ENCODE results near the gene ZFP28.
A peak's percentile ranks its signal among the peaks of the same experiment; 100 is the strongest.

The ZFP28 gene

DNA sequence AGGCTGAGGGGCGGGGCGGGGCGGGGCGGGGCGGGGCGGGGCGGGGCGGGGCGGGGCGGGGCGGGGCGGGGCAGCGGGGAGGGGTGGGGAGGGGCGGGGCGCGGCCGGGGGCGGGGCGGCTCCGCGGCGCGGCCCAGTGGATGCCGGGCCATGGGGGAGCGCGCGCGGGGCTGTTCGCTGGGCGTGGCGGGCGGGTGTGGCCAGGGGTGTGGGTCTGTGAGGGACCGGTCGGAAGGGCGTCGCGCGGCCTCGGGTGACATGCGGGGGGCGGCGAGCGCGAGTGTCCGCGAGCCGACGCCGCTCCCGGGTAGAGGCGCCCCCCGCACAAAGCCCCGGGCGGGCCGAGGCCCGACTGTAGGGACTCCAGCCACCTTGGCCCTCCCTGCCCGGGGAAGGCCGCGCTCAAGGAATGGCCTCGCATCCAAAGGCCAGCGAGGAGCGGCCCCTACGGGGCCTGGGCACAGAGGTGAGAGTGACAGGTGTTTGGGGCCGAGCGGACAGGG is at the start of gene ZFP28:
ZFP28 (plus strand) TSS at position 188 of the 503 bp plus-strand sequence; CDS start at position 259, 71 bp downstream.
- DNase-seq (ENCODE audit: low spot score in 2 of 2) (peak; percentile 9 to 36), ATAC-seq (ENCODE audit: low read depth) (peak; percentile 55)
- Mint-ChIP-seq H3K4me3 (peak within 1 kb of the TSS; percentile 93), H3K36me3 (peaks cover 22% of the 10 kb centered on the region), H3K27ac (peak within 1 kb of the TSS; percentile 95), H3K9me3 (peaks cover 20% of the 10 kb centered on the region), H3K4me1 (peaks cover 13% of the 10 kb centered on the region), H3K27me3 (no peaks in the 10 kb centered on the region)

DNA sequence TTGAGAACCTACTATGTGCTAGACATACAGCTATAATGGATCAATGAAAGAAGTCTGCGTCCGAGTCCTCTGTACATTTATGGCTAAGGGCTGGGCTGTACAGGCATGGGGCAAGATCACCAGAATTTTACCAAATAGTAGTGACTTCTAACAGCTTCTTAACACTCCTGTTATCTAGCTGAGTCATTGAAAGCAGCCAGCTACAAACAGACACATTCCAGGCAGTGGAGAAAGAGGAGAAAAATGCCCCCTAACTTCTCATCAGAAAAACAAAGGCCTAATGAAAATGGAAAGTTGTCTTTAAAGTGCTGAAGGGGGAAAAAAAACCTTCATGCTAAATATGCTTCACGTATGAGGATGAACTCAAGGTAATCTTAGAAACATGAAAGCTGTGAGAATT is 47.3 kb upstream of the ZFP28 start:
- Mint-ChIP-seq H3K27ac (no peak overlapping the region), H3K9me3 (peaks cover 20% of the 10 kb centered on the region), H3K27me3 (peaks cover 3% of the 10 kb centered on the region), H3K4me3 (no peak overlapping the region), H3K36me3 (peaks cover 7% of the 10 kb centered on the region), H3K4me1 (no peaks in the 10 kb centered on the region)
- ATAC-seq (ENCODE audit: low read depth): no peak
- DNase-seq (ENCODE audit: low spot score in 2 of 2): no peak

DNA sequence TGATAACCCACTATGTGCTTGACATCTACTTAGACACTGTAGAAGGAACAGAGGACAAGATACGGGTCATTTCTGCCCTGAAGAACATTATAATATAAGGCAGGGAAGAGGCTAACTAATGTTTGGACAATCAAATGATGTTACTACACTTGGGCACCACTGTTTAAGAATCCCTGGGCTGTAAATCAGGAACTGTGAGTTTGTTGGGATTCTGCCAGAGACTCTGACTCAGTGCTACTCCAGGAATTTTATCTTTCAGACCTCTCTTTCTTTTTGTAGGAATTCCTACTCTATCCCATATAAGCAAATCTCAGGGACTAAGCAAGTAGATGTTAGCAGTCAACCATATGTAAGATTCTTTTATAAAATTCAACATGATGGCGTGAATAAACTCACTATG is 34.2 kb upstream of the ZFP28 start:
- Mint-ChIP-seq H3K4me3 (no peak overlapping the region), H3K27ac (no peak overlapping the region), H3K36me3 (peaks cover 7% of the 10 kb centered on the region), H3K4me1 (no peaks in the 10 kb centered on the region), H3K27me3 (no peaks in the 10 kb centered on the region), H3K9me3 (peaks cover 14% of the 10 kb centered on the region)
- ATAC-seq (ENCODE audit: low read depth) (no peak), DNase-seq (ENCODE audit: low spot score in 2 of 2) (no peak)

DNA sequence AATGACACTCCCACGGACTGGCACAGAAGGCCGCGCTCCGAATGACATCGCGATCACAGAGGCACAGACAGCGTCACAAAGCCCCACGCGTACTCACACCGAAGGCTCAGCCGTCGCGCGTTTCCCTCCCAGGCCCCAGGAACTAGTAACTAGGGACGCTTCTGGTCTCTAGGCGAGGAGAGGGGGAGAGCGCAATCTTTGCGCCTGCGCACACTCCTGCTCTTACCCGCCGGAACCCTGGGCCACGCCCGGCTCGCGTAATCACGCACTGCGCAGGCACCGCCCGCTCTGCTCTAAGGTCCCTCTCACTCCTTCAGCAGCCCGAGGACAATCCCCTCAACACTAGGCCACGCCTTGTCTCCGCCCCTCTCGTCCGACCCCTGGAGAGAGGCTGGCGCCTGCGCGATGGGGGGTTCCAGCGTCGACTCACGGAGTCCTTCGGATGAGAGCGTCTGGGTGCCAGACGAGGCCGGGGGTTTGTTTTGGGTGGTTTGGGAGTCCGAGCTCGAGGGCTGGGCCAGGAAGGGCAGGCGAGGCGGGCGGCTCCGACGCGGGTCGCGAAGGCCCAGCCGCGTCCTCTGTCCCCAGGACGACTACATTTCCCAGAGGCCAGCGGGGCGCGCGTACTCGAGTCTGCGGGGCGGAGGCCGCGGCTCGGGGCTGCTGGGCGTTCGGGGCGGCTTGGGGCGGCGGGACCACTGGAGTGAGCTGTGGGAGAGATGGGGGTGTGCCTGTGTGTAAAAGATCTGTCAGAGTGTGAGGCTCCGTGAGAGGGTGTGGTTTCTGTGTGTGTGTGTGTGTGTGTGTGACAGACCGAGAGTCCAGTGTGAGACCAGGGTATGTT is 31.1 kb upstream of the ZFP28 start, which contains the start of gene ZNF471:
ZNF471 (plus strand) TSS at position 410 of the 844 bp plus-strand sequence. CDS start 3,717 bp downstream, outside the sequence.
- DNase-seq (ENCODE audit: low spot score in 2 of 2) (peak; percentile 65 to 74), ATAC-seq (ENCODE audit: low read depth) (peak; percentile 96)
- Mint-ChIP-seq H3K36me3 (no peaks in the 10 kb centered on the region), H3K4me3 (no peak within 1 kb of the TSS), H3K4me1 (no peaks in the 10 kb centered on the region), H3K27me3 (no peaks in the 10 kb centered on the region), H3K9me3 (peaks cover 5% of the 10 kb centered on the region), H3K27ac (no peak within 1 kb of the TSS)

DNA sequence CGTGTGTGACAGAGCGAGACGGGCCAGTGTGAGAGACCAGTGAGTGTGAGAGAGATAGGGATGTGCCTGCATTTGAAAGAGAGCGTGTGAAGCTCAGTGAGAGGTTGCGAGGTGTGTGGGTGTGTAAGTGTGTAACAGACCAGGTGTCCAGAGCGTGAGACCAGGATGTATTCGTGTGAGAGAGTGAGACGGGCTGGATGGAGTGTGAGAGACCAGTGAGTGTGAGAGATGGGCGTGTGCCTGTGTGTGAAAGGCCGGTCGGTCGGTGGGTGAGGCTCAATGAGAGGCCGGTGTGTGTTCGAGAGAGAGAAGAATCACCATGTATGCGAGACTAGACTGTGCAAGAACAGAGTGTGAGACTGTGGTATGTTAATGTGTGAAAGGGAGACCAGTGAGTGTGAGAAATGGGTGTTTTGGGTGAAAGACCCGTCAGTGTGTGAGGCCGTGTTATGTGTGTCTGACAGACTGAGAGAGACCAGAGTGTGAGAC is 30.4 kb upstream of the ZFP28 start:
- H3K9me3 Mint-ChIP-seq: peaks cover 6% of the 10 kb centered on the region
- H3K36me3 Mint-ChIP-seq: no peaks in the 10 kb centered on the region
- ATAC-seq (ENCODE audit: low read depth): no peak
- DNase-seq (ENCODE audit: low spot score in 2 of 2): no peak
- no peak overlapping the region for H3K4me3 Mint-ChIP-seq
- H3K4me1 Mint-ChIP-seq: no peaks in the 10 kb centered on the region
- no peaks in the 10 kb centered on the region for H3K27me3 Mint-ChIP-seq
- H3K27ac Mint-ChIP-seq: no peak overlapping the region

DNA sequence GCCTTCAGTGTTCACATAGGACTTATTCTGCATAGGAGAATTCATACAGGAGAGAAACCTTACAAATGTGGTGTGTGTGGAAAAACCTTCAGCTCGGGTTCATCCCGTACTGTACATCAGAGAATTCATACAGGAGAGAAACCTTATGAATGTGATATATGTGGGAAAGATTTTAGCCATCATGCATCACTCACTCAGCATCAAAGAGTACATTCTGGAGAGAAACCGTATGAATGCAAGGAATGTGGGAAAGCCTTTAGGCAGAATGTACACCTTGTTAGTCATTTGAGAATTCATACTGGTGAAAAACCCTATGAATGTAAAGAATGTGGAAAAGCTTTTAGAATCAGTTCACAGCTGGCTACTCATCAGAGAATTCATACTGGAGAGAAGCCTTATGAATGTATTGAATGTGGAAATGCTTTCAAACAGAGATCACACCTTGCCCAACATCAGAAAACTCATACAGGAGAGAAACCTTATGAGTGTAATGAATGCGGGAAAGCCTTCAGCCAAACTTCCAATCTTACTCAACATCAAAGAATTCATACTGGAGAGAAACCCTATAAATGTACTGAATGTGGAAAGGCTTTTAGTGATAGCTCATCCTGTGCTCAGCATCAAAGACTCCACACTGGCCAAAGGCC is 13.4 kb upstream of the ZFP28 start:
- no peak overlapping the region for H3K27ac Mint-ChIP-seq
- no peaks in the 10 kb centered on the region for H3K4me1 Mint-ChIP-seq
- H3K4me3 Mint-ChIP-seq: no peak overlapping the region
- no peaks in the 10 kb centered on the region for H3K27me3 Mint-ChIP-seq
- H3K9me3 Mint-ChIP-seq: peaks cover 26% of the 10 kb centered on the region
- ATAC-seq (ENCODE audit: low read depth) (no peak), DNase-seq (ENCODE audit: low spot score in 2 of 2) (no peak)
- H3K36me3 Mint-ChIP-seq: peaks cover 8% of the 10 kb centered on the region

DNA sequence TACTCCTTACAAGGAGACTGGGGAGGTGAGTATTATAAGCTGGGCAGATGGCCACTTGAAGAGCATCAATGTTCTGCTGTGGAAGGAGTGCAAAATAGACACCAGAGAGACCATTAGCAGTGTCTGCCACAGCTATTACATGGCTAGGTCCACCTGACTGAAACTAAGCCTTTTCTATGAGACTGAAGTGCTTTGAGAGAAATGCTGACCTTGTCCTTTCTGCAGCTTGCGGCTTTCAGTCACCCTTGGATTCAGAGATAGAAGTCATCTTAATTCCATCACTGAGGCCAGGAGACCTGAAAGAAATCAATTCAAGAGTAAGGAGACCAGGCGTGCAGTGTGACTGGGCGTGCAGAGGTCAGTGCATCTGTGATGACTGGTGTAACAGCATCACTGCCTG is 1.3 kb upstream of the ZFP28 start:
- Mint-ChIP-seq H3K9me3 (peaks cover 23% of the 10 kb centered on the region), H3K4me3 (peak overlapping the region; percentile 93), H3K27ac (no peak overlapping the region), H3K27me3 (no peaks in the 10 kb centered on the region), H3K36me3 (peaks cover 21% of the 10 kb centered on the region), H3K4me1 (peaks cover 13% of the 10 kb centered on the region)
- no peak for DNase-seq (ENCODE audit: low spot score in 2 of 2)
- no peak for ATAC-seq (ENCODE audit: low read depth)

DNA sequence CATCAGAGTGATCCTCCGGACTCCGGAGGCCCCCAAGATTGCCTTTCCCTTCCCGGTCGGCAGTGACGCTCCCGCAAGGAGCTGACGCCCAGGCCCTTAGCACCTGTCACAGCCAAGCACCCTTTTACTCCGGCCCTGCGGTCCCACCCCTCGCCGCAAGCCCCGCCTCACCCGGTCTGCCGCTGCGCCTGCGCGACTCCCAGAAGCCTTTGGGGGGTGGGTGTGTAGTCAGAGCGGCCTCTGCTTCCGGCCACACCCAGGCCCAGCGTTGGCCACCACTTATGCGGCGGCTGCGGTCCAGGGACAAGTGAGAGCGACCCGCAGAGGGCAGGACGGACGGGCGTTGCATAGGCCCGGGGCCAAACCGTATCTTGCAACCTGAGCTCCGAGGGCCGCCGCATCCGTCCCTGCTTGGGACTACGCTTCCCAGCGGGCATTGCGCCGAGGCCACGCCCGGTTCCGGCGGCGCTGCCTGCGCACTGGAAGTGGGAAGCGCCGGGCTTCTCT is 441 bp upstream of the ZFP28 start:
- Mint-ChIP-seq H3K4me3 (peak overlapping the region; percentile 93), H3K27me3 (no peaks in the 10 kb centered on the region), H3K4me1 (peaks cover 13% of the 10 kb centered on the region), H3K36me3 (peaks cover 22% of the 10 kb centered on the region), H3K9me3 (peaks cover 20% of the 10 kb centered on the region), H3K27ac (peak overlapping the region; percentile 95)
- peak; percentile 83 to 85 for DNase-seq (ENCODE audit: low spot score in 2 of 2)
- ATAC-seq (ENCODE audit: low read depth): peak; percentile 89

DNA sequence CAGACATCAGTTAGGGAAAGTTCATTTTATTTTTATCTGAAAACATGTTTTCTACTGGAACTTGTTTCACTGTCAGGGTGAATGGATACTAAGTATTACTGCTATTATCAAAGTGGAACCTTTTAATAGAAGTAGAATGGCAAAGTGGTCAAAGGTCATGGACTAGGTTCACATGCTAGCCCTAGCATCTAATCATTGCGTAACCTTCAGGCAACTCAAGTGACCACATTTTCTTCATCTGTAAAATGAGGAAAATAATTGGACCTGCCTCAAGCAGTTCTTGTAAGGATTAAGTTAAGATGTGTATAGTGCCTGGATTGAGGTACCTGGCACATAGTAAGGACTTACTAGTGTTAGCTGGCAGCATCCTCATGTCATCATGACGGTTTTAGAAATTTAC is 5.0 kb downstream of the ZFP28 start:
- H3K9me3 Mint-ChIP-seq: peaks cover 21% of the 10 kb centered on the region
- H3K27ac Mint-ChIP-seq: no peak overlapping the region
- no peaks in the 10 kb centered on the region for H3K27me3 Mint-ChIP-seq
- H3K4me3 Mint-ChIP-seq: no peak overlapping the region
- H3K36me3 Mint-ChIP-seq: peaks cover 31% of the 10 kb centered on the region
- ATAC-seq (ENCODE audit: low read depth): no peak
- H3K4me1 Mint-ChIP-seq: peaks cover 9% of the 10 kb centered on the region
- no peak for DNase-seq (ENCODE audit: low spot score in 2 of 2)

DNA sequence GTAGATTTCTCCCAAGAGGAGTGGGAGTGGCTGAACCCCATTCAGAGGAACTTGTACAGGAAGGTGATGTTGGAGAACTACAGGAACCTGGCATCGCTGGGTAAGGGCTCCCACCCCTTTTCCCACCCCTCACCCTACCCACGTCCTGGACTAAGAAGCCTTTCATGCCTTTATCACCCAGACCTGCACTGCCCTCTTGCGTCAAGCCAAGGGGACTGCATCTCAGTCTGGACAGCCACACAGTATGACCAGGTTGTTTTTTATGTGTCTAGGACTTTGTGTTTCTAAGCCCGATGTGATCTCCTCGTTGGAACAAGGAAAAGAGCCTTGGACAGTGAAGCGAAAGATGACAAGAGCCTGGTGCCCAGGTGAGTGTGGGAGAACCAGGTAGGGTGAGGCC is 8.8 kb downstream of the ZFP28 start:
- H3K9me3 Mint-ChIP-seq: peaks cover 15% of the 10 kb centered on the region

DNA sequence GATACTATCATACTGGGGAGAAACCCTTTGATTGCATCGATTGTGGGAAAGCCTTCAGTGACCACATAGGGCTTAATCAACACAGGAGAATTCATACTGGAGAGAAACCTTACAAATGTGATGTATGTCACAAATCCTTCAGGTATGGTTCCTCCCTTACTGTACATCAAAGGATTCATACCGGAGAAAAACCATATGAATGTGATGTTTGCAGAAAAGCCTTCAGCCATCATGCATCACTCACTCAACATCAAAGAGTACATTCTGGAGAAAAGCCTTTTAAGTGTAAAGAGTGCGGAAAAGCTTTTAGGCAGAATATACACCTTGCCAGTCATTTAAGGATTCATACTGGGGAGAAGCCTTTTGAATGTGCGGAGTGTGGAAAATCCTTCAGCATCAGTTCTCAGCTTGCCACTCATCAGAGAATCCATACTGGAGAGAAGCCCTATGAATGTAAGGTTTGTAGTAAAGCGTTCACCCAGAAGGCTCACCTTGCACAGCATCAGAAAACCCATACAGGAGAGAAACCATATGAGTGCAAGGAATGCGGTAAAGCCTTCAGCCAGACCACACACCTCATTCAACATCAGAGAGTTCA is 15.6 kb downstream of the ZFP28 start:
- Mint-ChIP-seq H3K9me3 (peaks cover 21% of the 10 kb centered on the region), H3K4me1 (no peaks in the 10 kb centered on the region), H3K27me3 (no peaks in the 10 kb centered on the region), H3K36me3 (peaks cover 42% of the 10 kb centered on the region), H3K27ac (no peak overlapping the region), H3K4me3 (no peak overlapping the region)
- ATAC-seq (ENCODE audit: low read depth): no peak
- DNase-seq (ENCODE audit: low spot score in 2 of 2): no peak

More for the DNA sequence above, 8.8 kb downstream of the ZFP28 start:
- no peak for ATAC-seq (ENCODE audit: low read depth)
- no peaks in the 10 kb centered on the region for H3K4me1 Mint-ChIP-seq
- H3K27me3 Mint-ChIP-seq: no peaks in the 10 kb centered on the region
- H3K4me3 Mint-ChIP-seq: no peak overlapping the region
- no peak overlapping the region for H3K27ac Mint-ChIP-seq
- DNase-seq (ENCODE audit: low spot score in 2 of 2): no peak
- peaks cover 40% of the 10 kb centered on the region for H3K36me3 Mint-ChIP-seq

DNA sequence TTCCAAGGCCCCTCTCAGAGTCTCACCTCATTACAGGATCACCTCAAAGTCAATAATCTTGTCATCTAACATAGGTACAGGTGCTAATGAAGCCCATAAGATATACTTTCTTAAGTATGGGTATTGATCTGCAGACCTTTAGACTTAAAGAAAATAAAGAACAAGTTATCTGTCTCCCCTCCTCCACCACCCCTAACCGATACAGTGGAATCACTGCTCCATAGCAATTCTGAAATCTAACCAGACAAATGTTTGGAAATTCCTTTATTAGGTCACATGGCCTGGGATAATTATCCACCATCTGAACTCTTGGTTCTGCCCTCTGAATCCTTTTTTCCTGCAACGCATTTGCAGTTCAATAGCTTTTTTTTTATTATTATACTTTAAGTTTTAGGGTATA is 24.0 kb downstream of the ZFP28 start:
- no peak for ATAC-seq (ENCODE audit: low read depth)
- Mint-ChIP-seq H3K9me3 (peaks cover 24% of the 10 kb centered on the region), H3K4me1 (peaks cover 11% of the 10 kb centered on the region)

DNA sequence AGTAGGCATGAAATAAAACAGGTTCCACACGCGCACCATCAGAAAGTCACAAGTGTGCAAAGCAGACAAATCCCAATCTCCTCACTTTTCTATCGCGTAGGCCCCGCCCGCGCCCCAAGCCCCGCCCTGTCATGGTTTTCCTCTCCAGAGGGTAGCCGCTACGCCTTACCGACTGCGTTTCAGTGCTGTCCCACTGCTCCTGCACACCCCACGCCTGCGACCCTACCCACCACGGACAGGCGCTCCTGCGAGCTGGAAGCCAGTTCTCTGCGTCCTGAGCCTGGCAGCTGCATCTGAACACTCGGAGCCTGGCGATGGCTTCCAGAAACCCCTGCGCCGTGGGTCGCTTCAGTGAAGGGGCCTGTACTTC is 28.1 kb downstream of the ZFP28 start:
- ATAC-seq (ENCODE audit: low read depth) (peak; percentile 32), DNase-seq (ENCODE audit: low spot score in 2 of 2) (no peak)
- Mint-ChIP-seq H3K36me3 (peaks cover 47% of the 10 kb centered on the region), H3K27me3 (no peaks in the 10 kb centered on the region), H3K4me3 (peak overlapping the region; percentile 92), H3K4me1 (peaks cover 13% of the 10 kb centered on the region), H3K9me3 (peaks cover 19% of the 10 kb centered on the region), H3K27ac (peak overlapping the region; percentile 80)

More for the DNA sequence above, 24.0 kb downstream of the ZFP28 start:
- Mint-ChIP-seq H3K27ac (no peak overlapping the region), H3K4me3 (no peak overlapping the region), H3K27me3 (no peaks in the 10 kb centered on the region), H3K36me3 (peaks cover 27% of the 10 kb centered on the region)
- no peak for DNase-seq (ENCODE audit: low spot score in 2 of 2)

Measured in memory B cell (primary cell).